Subcutaneous abdominal adipose tissue (tissue), 5 donors: Measurements from ENCODE around the gene ST6GALNAC3.

ENCODE experiments used
- H3K27ac ChIP-seq: one replicate; pipeline ENCODE4 v1.7.0; 2013; ENCODE audit warnings: low read depth, mild to moderate bottlenecking, inconsistent platforms, low read length, moderate library complexity
- H3K27me3 ChIP-seq, 5 donors: one replicate each; pipeline ENCODE4 v1.7.0; 2013; ENCODE audit warnings: low read length in 5 of 5, inconsistent platforms in 1 of 5; ENCODE audit not compliant: control insufficient read depth in 5 of 5, insufficient read depth in 4 of 5
- H3K36me3 ChIP-seq, 5 donors: one replicate each; pipeline ENCODE4 v1.7.0; 2013; ENCODE audit warnings: low read length in 5 of 5; ENCODE audit not compliant: control insufficient read depth in 5 of 5, insufficient read depth in 5 of 5
- H3K4me1 ChIP-seq, 5 donors: one replicate each; pipeline ENCODE4 v1.7.0; 2013; ENCODE audit warnings: low read length in 5 of 5, mild to moderate bottlenecking in 3 of 5, moderate library complexity in 1 of 5; ENCODE audit not compliant: control insufficient read depth in 5 of 5, insufficient read depth in 5 of 5
- H3K4me3 ChIP-seq, 5 donors: one replicate each; pipeline ENCODE4 v1.7.0; 2013; ENCODE audit warnings: low read length in 5 of 5, low read depth in 1 of 5
- H3K9ac ChIP-seq, 5 donors: one replicate each; pipeline ENCODE4 v1.7.0; 2013; ENCODE audit warnings: low read length in 5 of 5, mild to moderate bottlenecking in 4 of 5, moderate library complexity in 3 of 5
- H3K9me3 ChIP-seq, 5 donors: one replicate each; pipeline ENCODE4 v1.7.0; 2013; ENCODE audit warnings: low read length in 5 of 5; ENCODE audit not compliant: control insufficient read depth in 5 of 5
- donor health status: healthy.
- donor health status: healthy.
- donor health status: healthy.
- donor health status: healthy.
- donor health status: healthy.

ST6GALNAC3 gene

DNA sequence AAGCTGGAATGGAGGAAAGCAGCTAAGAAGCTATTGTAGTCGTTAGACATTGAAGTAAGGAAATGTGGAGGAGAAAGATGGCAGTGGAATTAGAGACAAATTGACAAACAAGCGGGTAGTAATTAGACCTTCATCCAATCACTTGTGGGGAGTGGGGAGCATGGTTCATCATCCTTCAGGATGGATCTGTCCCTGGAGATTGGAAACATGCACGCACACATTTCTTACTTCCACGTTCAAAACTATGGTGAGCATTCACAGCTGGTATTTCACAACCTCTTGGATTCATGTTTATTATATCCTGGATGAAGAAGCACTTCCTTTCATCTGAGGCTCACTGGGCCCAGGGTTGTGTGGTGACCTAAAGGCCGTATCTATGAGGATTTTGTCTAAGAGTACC lies 188.1 kb downstream of the ST6GALNAC3 start:
- Histone ChIP-seq H3K9me3 (no peaks in the 10 kb centered on the region), H3K27ac (no peak overlapping the region), H3K4me3 (no peak overlapping the region), H3K27me3 (no peaks in the 10 kb centered on the region), H3K36me3 (no peaks in the 10 kb centered on the region), H3K9ac (no peak overlapping the region), H3K4me1 (peaks cover 0 to 9% (median 6%) of the 10 kb centered on the region in 5 donors)

GRCh38 chr1:76264642-76265041 lies 190.1 kb downstream of the ST6GALNAC3 start:
- Histone ChIP-seq H3K4me1 (peaks cover 0 to 21% (median 9%) of the 10 kb centered on the region in 5 donors), H3K4me3 (no peak overlapping the region), H3K27me3 (no peaks in the 10 kb centered on the region)

GRCh38 chr1:76266762-76267161 lies 192.2 kb downstream of the ST6GALNAC3 start:
- Histone ChIP-seq H3K4me3 (no peak overlapping the region), H3K36me3 (no peaks in the 10 kb centered on the region), H3K4me1 (peaks cover 0 to 26% (median 17%) of the 10 kb centered on the region in 5 donors), H3K27me3 (no peaks in the 10 kb centered on the region), H3K9ac (no peak overlapping the region), H3K27ac (no peak overlapping the region), H3K9me3 (no peaks in the 10 kb centered on the region)

More at GRCh38 chr1:76264642-76265041, 190.1 kb downstream of the ST6GALNAC3 start:
- H3K9me3 ChIP-seq = no peaks in the 10 kb centered on the region
- no peak overlapping the region for H3K9ac ChIP-seq
- no peaks in the 10 kb centered on the region for H3K36me3 ChIP-seq
- H3K27ac ChIP-seq = no peak overlapping the region

GRCh38 chr1:76267631-76268030 lies 193.1 kb downstream of the ST6GALNAC3 start:
- Histone ChIP-seq H3K4me3 (no peak overlapping the region), H3K9ac (no peak overlapping the region), H3K4me1 (peaks cover 0 to 26% (median 17%) of the 10 kb centered on the region in 5 donors), H3K27ac (no peak overlapping the region), H3K36me3 (no peaks in the 10 kb centered on the region), H3K27me3 (no peaks in the 10 kb centered on the region), H3K9me3 (no peaks in the 10 kb centered on the region)

DNA sequence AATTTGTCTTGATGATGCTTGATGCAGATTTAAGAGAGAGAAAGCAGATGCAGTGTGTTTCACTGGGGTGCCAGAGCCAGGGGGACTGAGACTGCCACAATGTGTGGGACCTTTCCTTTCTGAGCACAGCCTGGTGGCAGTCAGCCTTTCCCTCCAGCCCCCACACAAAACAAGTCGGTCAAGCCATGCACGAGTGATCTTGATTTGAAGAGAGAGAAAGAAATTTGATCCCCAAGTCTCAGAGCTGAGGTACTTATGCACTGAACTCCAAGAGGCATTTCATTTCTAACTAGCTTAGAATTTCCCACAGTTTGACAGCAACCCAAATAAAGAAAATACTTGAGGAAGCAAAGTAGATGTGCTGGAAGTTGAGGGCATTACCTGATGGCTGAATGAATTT lies 193.8 kb downstream of the ST6GALNAC3 start:
- Histone ChIP-seq H3K36me3 (no peaks in the 10 kb centered on the region), H3K27me3 (no peaks in the 10 kb centered on the region), H3K9ac (no peak overlapping the region), H3K4me3 (no peak overlapping the region), H3K27ac (no peak overlapping the region), H3K4me1 (peaks cover 0 to 26% (median 17%) of the 10 kb centered on the region in 5 donors), H3K9me3 (no peaks in the 10 kb centered on the region)

GRCh38 chr1:76269155-76269554 lies 194.6 kb downstream of the ST6GALNAC3 start:
- H3K4me1 ChIP-seq = peaks cover 0 to 26% (median 17%) of the 10 kb centered on the region in 5 donors
- no peak overlapping the region for H3K9ac ChIP-seq
- H3K4me3 ChIP-seq = no peak overlapping the region
- no peaks in the 10 kb centered on the region for H3K9me3 ChIP-seq
- no peaks in the 10 kb centered on the region for H3K36me3 ChIP-seq
- no peaks in the 10 kb centered on the region for H3K27me3 ChIP-seq
- H3K27ac ChIP-seq = no peak overlapping the region

DNA sequence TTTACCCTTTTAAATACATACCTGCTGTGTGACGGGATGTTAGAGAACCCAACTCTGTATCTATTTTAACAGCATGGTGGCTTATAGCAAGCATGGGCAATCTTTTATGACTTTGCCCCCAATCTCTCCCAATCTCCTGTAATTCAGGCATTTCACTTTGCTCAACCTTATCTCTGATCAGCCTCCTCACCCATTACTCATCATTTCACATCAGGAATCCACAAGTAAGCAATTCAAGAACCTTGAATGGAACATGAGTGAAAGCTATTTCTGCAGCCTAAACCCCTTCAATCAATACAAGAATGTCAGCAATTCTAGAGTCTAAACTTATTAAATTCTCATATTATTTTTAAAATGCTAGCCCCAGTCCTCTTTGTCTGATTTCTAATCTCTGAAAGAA lies 199.8 kb downstream of the ST6GALNAC3 start:
- peaks cover 0 to 16% (median 9%) of the 10 kb centered on the region in 5 donors for H3K4me1 ChIP-seq

DNA sequence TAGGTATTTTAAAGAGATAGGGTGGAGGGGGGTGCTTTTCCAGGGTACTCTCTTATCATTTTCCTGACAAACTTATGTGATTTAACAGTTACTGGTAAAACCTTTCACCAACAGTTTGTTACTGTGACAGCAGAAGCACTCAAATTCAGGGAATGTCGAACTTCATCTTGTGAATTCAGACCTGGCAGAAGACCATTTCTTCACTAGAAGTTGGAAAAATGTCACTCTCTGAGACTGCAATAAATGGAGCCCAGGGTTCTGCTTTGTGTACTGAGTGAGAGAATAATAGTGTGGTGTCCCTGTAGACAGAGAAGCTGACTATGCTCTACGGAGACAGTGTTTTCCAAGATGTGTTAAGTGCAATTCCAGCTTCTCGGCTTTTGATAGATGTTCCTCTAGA lies 200.2 kb downstream of the ST6GALNAC3 start:
- Histone ChIP-seq H3K27me3 (no peaks in the 10 kb centered on the region), H3K36me3 (no peaks in the 10 kb centered on the region), H3K9me3 (no peaks in the 10 kb centered on the region), H3K27ac (no peak overlapping the region), H3K9ac (no peak overlapping the region), H3K4me3 (no peak overlapping the region), H3K4me1 (peaks cover 0 to 12% (median 4%) of the 10 kb centered on the region in 5 donors)

More for the DNA sequence above, 199.8 kb downstream of the ST6GALNAC3 start:
- Histone ChIP-seq H3K27ac (no peak overlapping the region), H3K27me3 (no peaks in the 10 kb centered on the region), H3K36me3 (no peaks in the 10 kb centered on the region), H3K4me3 (no peak overlapping the region), H3K9me3 (no peaks in the 10 kb centered on the region), H3K9ac (no peak overlapping the region)

DNA sequence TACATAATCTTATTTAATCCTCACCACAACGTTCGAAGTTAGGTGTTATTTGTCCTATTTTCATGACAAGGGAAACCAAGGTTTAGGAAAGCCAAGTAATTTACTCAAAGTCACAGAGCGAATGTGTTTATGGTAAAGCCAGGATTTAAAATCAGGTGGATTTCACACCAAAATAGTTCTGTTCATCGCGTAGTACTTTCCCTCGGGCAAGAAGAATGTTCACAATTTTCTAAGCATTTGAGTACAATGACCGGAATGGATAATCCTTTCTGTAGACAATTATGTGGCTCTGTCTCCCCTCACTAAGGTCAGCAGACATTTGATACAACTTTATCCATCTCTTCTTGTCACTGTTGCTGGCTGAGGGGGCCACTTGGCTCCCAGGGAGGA lies 204.2 kb downstream of the ST6GALNAC3 start:
- no peak overlapping the region for H3K9ac ChIP-seq
- peaks cover 0 to 7% (median 0%) of the 10 kb centered on the region in 5 donors for H3K4me1 ChIP-seq
- H3K27me3 ChIP-seq = no peaks in the 10 kb centered on the region
- H3K9me3 ChIP-seq = no peaks in the 10 kb centered on the region
- H3K27ac ChIP-seq = no peak overlapping the region
- H3K4me3 ChIP-seq = no peak overlapping the region
- H3K36me3 ChIP-seq = no peaks in the 10 kb centered on the region

DNA sequence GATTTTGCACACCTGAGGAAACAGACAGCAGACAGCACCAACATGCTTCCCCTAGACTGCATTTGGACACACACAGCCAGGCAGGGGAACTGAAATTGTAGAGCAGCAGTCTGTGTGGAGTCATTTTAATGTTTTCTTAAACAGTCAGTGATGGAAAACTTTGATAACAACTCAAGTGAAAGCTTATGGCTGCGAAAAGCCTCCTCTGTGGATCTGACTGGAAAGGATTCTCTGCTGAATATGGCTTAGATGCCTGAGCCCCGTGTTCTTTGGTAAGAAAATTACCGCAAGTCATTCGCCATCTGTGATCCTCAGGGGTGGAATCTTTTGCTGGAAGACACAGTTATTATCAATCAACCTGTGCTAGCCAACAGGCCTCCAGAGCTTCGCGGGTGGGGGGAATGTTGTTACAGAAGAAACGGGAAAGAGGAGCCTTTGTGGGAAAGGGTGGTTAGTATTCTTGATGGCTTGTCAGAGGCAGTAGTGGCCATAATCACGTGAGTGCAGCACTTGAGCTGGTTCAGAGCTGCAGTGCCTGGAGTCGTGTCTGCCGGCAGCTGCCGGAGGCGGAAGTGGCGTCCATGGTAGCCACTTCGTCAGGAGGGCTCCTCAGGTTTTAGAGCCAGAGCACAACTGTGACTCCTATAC lies 204.7 kb downstream of the ST6GALNAC3 start:
- Histone ChIP-seq H3K36me3 (no peaks in the 10 kb centered on the region), H3K4me1 (peaks cover 0 to 7% (median 0%) of the 10 kb centered on the region in 5 donors), H3K27me3 (no peaks in the 10 kb centered on the region), H3K9ac (no peak overlapping the region), H3K27ac (no peak overlapping the region), H3K4me3 (no peak overlapping the region), H3K9me3 (no peaks in the 10 kb centered on the region)
